Smooth muscle cell (in vitro differentiated cells): Measurements from ENCODE around the gene SETD7. TPM values are rescaled to one million over a fixed set of nuclear protein-coding genes. Genes with fewer than 3 reads are reported as not detected.
"Not testable (repeated sequence)": the region's sequence is repeated elsewhere in the genome, so short reads cannot be mapped to it uniquely, and the experiment has no call there.

ENCODE experiments used
- DNase-seq: peaks from one replicate; lab custom pipeline; 2025; ENCODE audit not compliant: unreplicated experiment; lab: John Stamatoyannopoulos, UW
- H2AFZ ChIP-seq: fragments of 200-600 bp; sonication (generic); 2 replicates; pipeline ENCODE4 v1.6.0; 2016; ENCODE audit warnings: antibody characterized with exemption, low read depth, mild to moderate bottlenecking
- H3F3A ChIP-seq: fragments of 200-600 bp; sonication (generic); 2 replicates; pipeline ENCODE4 v1.6.0; 2017; ENCODE audit warnings: antibody characterized with exemption, low read depth
- H3K27ac ChIP-seq: fragments of 200-600 bp; sonication (generic); 2 replicates; pipeline ENCODE4 v1.5.1; 2016; ENCODE audit warnings: low read depth, mild to moderate bottlenecking
- H3K27me3 ChIP-seq: fragments of 200-600 bp; sonication (generic); 2 replicates; pipeline ENCODE4 v1.6.1; 2016; ENCODE audit warnings: low read depth, mild to moderate bottlenecking
- H3K36me3 ChIP-seq: fragments of 200-600 bp; sonication (generic); 2 replicates; pipeline ENCODE4 v1.5.1; 2016; ENCODE audit warnings: low read depth
- H3K4me1 ChIP-seq: fragments of 200-600 bp; sonication (generic); 2 replicates; pipeline ENCODE4 v1.5.1; 2016; ENCODE audit warnings: low read depth
- H3K4me2 ChIP-seq: fragments of 200-600 bp; sonication (generic); 2 replicates; pipeline ENCODE4 v1.6.0; 2016; ENCODE audit warnings: mild to moderate bottlenecking
- H3K4me3 ChIP-seq: fragments of 200-600 bp; sonication (generic); 2 replicates; pipeline ENCODE4 v1.5.1; 2016; ENCODE audit warnings: mild to moderate bottlenecking
- H3K79me2 ChIP-seq: fragments of 200-600 bp; sonication (generic); 2 replicates; pipeline ENCODE4 v1.6.0; 2016; ENCODE audit warnings: low read depth, mild to moderate bottlenecking
- H3K9ac ChIP-seq: fragments of 200-600 bp; sonication (generic); 2 replicates; pipeline ENCODE4 v1.6.0; 2016; ENCODE audit warnings: low read depth
- H3K9me3 ChIP-seq: fragments of 200-600 bp; sonication (generic); replicated peaks from 2 replicates; pipeline ENCODE4 v1.5.1; 2016; ENCODE audit warnings: low read depth
- H4K20me1 ChIP-seq: fragments of 200-600 bp; sonication (generic); 2 replicates; pipeline ENCODE4 v1.6.0; 2016; ENCODE audit warnings: low read depth
- CTCF ChIP-seq: fragments of 200-600 bp; sonication (generic); IDR thresholded peaks from 2 replicates; pipeline ENCODE4 v1.5.1; 2017; ENCODE audit warnings: borderline replicate concordance, mild to moderate bottlenecking, antibody characterized with exemption; ENCODE audit not compliant: insufficient read depth, poor library complexity, severe bottlenecking
- WGBS: methylation state at CpG from one replicate; pipeline ENCODE4 v1.1.7; 2016; ENCODE audit warnings: low lambda C conversion rate; 5-methylcytosine and 5-hydroxymethylcytosine counted together
- polyA plus RNA-seq: library from polyadenylated mRNA; unstranded; fragments of >200 nt; fragmentation: Nextera tagmentation; extraction: Ambion mirVana; gene quantifications from 2 replicates; pipeline ENCODE4 v1.2.1, GENCODE V29; 2016
- total RNA-seq: library from RNA; depleted of rRNA; stranded (reverse); fragments of >200 nt; gene quantifications from 2 replicates; pipeline ENCODE4 v1.2.3, GENCODE V29; 2014

The SETD7 gene
- total and polyA plus RNA-seq, 2 experiments from 2014 or later = 8.5 to 34.2 TPM

- H3K4me3 ChIP-seq = peak overlapping the region; percentile 90
These were observed 104.0 kb downstream of the SETD7 start for GRCh38 chr4:139451997-139452396.

GRCh38 chr4:139450586-139450985 lies 105.4 kb downstream of the SETD7 start:
- no peaks in the 10 kb centered on the region for H3K9me3 ChIP-seq
- peaks cover 12% of the 10 kb centered on the region for H4K20me1 ChIP-seq
- H3K9ac ChIP-seq = no peak overlapping the region
- H3K4me2 ChIP-seq = no peak overlapping the region
- no peaks in the 10 kb centered on the region for H3K27me3 ChIP-seq
- no peaks in the 10 kb centered on the region for H3F3A ChIP-seq
- H3K27ac ChIP-seq = no peak overlapping the region
- no peaks in the 10 kb centered on the region for H3K36me3 ChIP-seq
- no peak for TF ChIP-seq CTCF
- no peak overlapping the region for H2AFZ ChIP-seq
- H3K79me2 ChIP-seq = peaks cover 44% of the 10 kb centered on the region
- DNase-seq = no peak
- 90% methylated on average over 2 of the region's 2 CpGs for WGBS
- H3K4me3 ChIP-seq = no peak overlapping the region
- H3K4me1 ChIP-seq = peaks cover 19% of the 10 kb centered on the region

More at GRCh38 chr4:139451997-139452396, 104.0 kb downstream of the SETD7 start:
- Histone ChIP-seq H3K4me2 (peak overlapping the region; percentile 81), H3K9me3 (no peaks in the 10 kb centered on the region), H3K79me2 (peaks cover 58% of the 10 kb centered on the region), H3K4me1 (peaks cover 31% of the 10 kb centered on the region), H2AFZ (no peak overlapping the region), H4K20me1 (peaks cover 26% of the 10 kb centered on the region), H3K27ac (peak overlapping the region; percentile 76), H3F3A (no peaks in the 10 kb centered on the region), H3K36me3 (no peaks in the 10 kb centered on the region), H3K27me3 (no peaks in the 10 kb centered on the region), H3K9ac (peak overlapping the region; percentile 77)
- no peak for DNase-seq
- 91% methylated on average over 1 of the region's 1 CpG for WGBS
- no peak for TF ChIP-seq CTCF

- not testable (repeated sequence) for H3K36me3 ChIP-seq, H3F3A ChIP-seq, H3K4me2 ChIP-seq, H3K27ac ChIP-seq, DNase-seq, H4K20me1 ChIP-seq, H3K9me3 ChIP-seq, H3K4me1 ChIP-seq, H3K4me3 ChIP-seq, H3K9ac ChIP-seq, H2AFZ ChIP-seq, H3K27me3 ChIP-seq
- WGBS = 88% methylated on average over 4 of the region's 4 CpGs
- peaks cover 25% of the 10 kb centered on the region for H3K79me2 ChIP-seq
These were observed 108.9 kb downstream of the SETD7 start for GRCh38 chr4:139447078-139447477.

Other genes starting within 250 kb of the SETD7 start
- gene RAB33B, start 102.1 kb downstream of the SETD7 start, total RNA-seq = 15.8 and 17.1 TPM in 2 replicates
- 5.6 and 6.3 TPM in 2 replicates for gene RAB33B, start 102.1 kb downstream of the SETD7 start, polyA plus RNA-seq
- 40.2 and 51.1 TPM in 2 replicates for gene MGST2, start 109.6 kb upstream of the SETD7 start, total RNA-seq
- 27.8 and 34.0 TPM in 2 replicates for gene MGST2, start 109.6 kb upstream of the SETD7 start, polyA plus RNA-seq